GM19193 (cell line): ENCODE data around the gene GNL1.
A peak's percentile ranks its signal among the peaks of the same experiment; 100 is the strongest.

Experiments
- POLR2A ChIP-seq: IDR thresholded peaks from 4 replicates; pipeline ENCODE4 v1.6.1; 2011; ENCODE audit not compliant: insufficient read depth, insufficient read length; ENCODE audit errors: extremely low read depth

The GNL1 gene

DNA sequence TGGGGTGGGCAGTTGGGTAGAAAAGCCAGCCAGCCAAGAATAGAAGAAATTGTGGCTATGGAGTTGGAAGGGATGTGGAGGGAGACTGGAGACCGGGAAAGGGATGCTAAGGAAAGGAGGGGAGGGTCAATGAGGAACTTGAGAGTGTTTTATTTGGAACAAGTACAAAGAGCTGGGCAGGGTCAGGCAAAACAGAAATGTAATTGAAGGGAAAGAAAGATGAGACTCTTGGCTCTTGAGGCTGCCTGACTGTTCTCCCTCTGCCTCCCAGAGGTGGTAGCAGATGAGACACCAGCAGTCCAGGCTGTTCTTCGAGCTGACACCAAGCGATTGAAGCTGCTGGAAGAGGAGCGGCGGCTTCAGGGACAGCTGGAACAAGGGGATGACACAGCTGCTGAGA is 27.6 kb upstream of the GNL1 start:
- no peak for TF ChIP-seq POLR2A

GRCh38 chr6:30578051-30578450 is 21.8 kb upstream of the GNL1 start:
- TF ChIP-seq POLR2A: no peak

DNA sequence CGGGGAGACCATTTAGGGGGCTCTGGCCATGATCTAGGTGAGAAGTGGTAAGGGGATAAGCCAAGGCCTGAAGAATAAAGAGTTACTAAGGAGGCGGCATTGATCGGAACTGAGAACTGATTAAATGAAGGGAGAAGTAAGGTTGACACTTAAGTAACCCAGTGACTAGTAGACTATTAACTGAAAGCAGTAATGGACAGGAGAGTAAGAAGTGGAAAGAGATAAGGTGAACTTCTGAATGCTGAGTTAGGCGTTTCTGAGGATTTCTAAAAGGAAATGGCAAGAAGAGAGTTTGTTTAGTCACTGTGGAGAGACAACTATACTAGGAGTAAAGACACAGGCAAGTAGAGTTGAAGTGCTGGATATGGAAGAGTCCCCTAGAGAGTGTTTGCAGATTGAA is 16.8 kb upstream of the GNL1 start:
- TF ChIP-seq POLR2A: no peak

- TF ChIP-seq POLR2A: no peak
Measured at GRCh38 chr6:30572148-30572547, 15.9 kb upstream of the GNL1 start.

GRCh38 chr6:30571762-30572082 is 15.4 kb upstream of the GNL1 start:
- no peak for TF ChIP-seq POLR2A

- peak; percentile 96 for TF ChIP-seq POLR2A
Measured at GRCh38 chr6:30571075-30571761, 14.9 kb upstream of the GNL1 start, which contains the start of gene ABCF1. ABCF1 (plus strand) TSS chr6:30571442; CDS start chr6:30571488, 46 bp downstream.

- TF ChIP-seq POLR2A: no peak
Measured at GRCh38 chr6:30570740-30571074, 14.4 kb upstream of the GNL1 start.

GRCh38 chr6:30570263-30570662 is 14.0 kb upstream of the GNL1 start:
- TF ChIP-seq POLR2A: no peak

DNA sequence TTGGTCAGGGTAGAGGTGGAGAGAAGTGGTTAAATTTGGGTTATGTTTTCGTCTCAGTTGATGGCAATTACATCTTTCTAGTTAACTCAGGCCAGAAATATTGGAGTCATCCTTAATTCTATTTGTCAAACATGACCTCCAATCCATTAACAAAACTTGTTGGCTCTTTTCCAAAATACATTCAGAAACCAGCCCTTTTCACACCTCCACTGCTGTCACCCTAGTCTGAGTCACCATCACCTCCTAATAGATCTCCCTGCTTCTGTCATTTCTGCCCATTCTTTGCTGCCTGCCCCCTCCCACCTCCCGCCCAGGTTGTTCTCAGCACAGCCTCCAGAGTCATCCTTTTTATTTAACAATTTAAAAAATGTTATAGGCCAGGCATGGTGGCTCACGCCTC is 12.0 kb upstream of the GNL1 start:
- TF ChIP-seq POLR2A: no peak

GRCh38 chr6:30565772-30566171 is 9.5 kb upstream of the GNL1 start:
- no peak for TF ChIP-seq POLR2A

GRCh38 chr6:30564114-30564513 is 7.8 kb upstream of the GNL1 start:
- no peak for TF ChIP-seq POLR2A

DNA sequence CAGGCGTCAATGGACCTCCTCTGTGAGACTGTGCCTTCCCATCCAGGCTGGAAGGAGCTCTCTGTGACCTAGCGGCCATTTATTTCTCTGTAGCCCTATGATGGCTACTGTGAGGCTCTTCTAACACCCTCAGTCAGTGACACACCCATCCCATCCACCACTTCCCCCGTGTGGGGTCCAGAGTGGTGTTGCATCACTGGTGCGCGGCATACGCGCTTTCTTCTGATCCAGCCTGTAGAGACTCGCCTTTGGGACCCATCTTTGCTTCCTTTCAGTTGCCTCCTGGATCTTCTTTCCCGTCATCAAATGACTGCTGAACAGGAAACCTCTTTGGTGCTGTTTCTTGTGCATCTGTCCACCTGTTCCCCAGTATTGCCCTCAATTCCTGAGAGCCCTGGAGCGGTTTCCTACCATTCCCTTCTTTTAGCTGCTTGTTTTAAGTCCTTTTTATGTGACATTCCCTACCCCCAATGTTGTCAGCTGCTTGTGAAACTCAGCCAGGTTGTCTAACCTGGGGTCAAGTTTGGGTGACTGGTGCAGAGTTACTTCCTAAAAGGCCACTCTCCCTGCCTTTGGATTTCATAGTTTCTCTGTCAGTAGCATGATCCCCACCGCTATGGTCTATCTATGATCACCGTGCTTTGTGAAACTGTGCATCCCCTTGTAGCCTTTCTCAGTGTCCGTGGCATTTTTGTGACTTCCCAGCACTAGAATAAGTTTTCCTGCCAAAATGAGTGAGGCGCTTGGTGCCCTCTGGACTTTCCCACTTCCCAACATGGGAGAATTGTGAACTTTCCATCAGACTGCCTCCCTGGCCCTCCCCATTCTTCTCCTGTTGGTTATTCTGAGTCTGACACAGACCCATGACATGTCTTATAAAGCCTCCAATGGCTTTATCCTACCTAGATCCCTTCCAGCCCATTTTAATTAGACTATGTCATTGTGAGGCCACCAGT is 6.5 kb upstream of the GNL1 start:
- TF ChIP-seq POLR2A: no peak

GRCh38 chr6:30560930-30561329 is 4.6 kb upstream of the GNL1 start:
- no peak for TF ChIP-seq POLR2A

- TF ChIP-seq POLR2A: no peak
Measured at GRCh38 chr6:30557683-30557981, 1.3 kb upstream of the GNL1 start.

DNA sequence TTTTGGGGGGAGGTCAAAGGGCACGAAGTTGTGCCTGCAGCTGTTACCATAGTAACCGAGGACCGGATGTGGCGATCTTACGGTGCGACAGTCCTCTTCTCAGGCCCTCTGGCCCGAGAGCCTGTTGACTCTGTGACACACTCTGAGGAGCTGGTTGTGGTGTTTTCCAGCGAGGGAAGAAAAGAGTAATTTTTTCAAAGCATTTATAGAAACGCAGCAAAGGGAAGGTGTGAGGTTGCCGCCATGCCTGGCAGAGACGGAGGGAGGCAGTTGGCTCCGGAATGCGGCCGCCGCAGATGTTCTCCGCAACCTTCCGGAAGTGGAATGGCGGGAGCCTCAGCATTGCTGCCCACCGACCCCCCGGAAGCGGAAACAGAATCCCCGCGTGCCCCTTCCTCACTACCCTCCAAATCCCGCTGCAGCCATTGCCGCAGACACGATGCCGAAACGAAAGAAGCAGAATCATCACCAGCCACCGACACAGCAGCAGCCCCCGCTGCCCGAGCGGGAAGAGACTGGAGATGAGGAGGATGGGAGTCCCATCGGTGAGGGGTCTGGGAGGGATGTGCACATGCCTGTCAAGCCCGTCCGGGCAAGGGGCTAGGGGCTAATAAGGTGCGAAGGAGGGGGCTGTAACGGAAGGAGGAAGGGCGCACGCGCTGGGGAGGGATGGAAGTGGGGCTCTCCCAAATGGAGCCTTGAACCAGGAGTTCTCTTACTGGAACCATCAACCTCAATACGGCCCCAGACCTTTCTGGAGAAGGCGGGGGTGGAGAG is 805 bp upstream of the GNL1 start, which contains the start of gene PRR3:
Gene PRR3, plus strand, starts transcription at position 390 of the 777 bp plus-strand sequence. Its CDS starts 50 bp downstream, at position 440.
- peak; percentile 69 for TF ChIP-seq POLR2A

GRCh38 chr6:30555816-30556065 is 548 bp downstream of the GNL1 start:
- no peak for TF ChIP-seq POLR2A
